ENCODE measurements around the gene TREM2. TPM values are rescaled to one million over a fixed set of nuclear protein-coding genes. Genes with fewer than 3 reads are reported as not detected.

TREM2 gene
- under 1 TPM in 3 of 4 donors, not detected in 1; 0.16 to 0.81 (median 0.21) TPM for polyA plus RNA-seq
- long read RNA-seq, donor 1: 0 reads
- long read RNA-seq, donor 2: 0 reads
- long read RNA-seq, donor 3: 0 reads
- long read RNA-seq, donor 4: 0 reads
- long read RNA-seq, donor 5: 0 reads
- long read RNA-seq, donor 6: 0 reads
- long read RNA-seq, donor 7: 0 reads
- long read RNA-seq, donor 8, partial matches to known transcripts: 0 of 1 reads
- long read RNA-seq, donor 8, other reads (novel, unspliced or antisense): 0 of 1 reads
- long read RNA-seq, donor 9: 0 reads
- long read RNA-seq, donor 10: 0 reads

DNA sequence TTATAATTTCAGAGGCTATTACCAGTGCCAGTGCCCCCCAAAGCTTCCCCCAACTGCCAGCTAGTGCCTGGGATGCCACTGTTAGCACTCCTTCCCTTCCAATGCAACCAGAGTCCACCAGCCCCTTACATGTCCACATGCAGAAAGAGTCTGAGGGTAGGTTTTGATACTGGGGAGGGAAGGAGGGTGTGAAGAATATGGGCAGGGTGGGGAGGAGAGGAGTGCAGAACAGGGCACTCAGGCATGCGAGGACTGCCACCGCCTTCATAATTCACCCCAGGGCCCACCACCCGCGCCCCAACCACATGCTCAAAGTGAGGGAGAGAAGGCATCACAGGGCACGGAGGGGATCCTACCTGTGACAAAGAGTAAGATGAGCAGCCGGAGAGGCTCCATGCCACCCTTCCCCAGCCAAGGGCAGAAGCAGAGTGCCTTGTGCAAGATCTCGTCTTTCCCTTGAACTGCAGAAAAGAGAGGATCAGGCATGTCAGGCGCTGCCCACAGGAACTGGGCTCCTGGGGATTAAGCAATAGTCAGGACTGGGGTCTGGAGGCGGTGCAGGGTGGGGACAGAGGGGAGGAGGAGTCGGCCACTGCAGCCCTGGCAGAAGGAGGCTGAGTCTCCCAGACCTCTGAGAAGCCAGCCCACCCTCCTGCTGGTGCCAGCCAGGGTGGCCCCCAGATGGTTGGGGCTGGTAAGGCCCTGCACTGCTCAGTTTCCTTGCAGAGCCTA lies at the start of gene TREM2:
Gene TREM2 (minus strand): TSS at position 430 of the 732 bp plus-strand sequence. CDS start 34 bp downstream, at position 396.
- WGBS, 3 donors: 80 to 84% (median 83%) methylated on average over 10 of the region's 10 CpGs
- Histone ChIP-seq H3K27me3 (ENCODE audit: control insufficient read depth in 3 of 3, insufficient read depth in 3 of 3, low read length in 3 of 3) (peaks cover 0 to 3% (median 0%) of the 10 kb centered on the region in 3 donors), H3K4me1 (ENCODE audit: control insufficient read depth in 3 of 3, insufficient read depth in 2 of 3, low read depth in 1 of 3, low read length in 2 of 3) (no peaks in the 10 kb centered on the region), H3K27ac (ENCODE audit: low read depth in 1 of 3, low read length in 2 of 3) (no peak within 1 kb of the TSS), H3K36me3 (ENCODE audit: control insufficient read depth in 3 of 3, insufficient read depth in 2 of 3, low read depth in 1 of 3, low read length in 3 of 3) (no peaks in the 10 kb centered on the region), H3K4me3 (ENCODE audit: low read depth in 1 of 3, low read length in 3 of 3) (no peak within 1 kb of the TSS), H3K9me3 (ENCODE audit: control insufficient read depth in 2 of 2, insufficient read depth in 1 of 2, low read depth in 1 of 2, low read length in 1 of 2) (no peaks in the 10 kb centered on the region)
- DNase-seq (no peak), FAIRE-seq (no peak)

- no peak for FAIRE-seq
- Histone ChIP-seq H3K36me3 (ENCODE audit: control insufficient read depth in 3 of 3, insufficient read depth in 2 of 3, low read depth in 1 of 3, low read length in 3 of 3) (no peaks in the 10 kb centered on the region), H3K9me3 (ENCODE audit: control insufficient read depth in 2 of 2, insufficient read depth in 1 of 2, low read depth in 1 of 2, low read length in 1 of 2) (peaks cover 0 to 10% of the 10 kb centered on the region in 2 donors), H3K27me3 (ENCODE audit: control insufficient read depth in 3 of 3, insufficient read depth in 3 of 3, low read length in 3 of 3) (peaks cover 0 to 2% (median 0%) of the 10 kb centered on the region in 3 donors), H3K4me1 (ENCODE audit: control insufficient read depth in 3 of 3, insufficient read depth in 2 of 3, low read depth in 1 of 3, low read length in 2 of 3) (peaks cover 0 to 6% (median 0%) of the 10 kb centered on the region in 3 donors), H3K27ac (ENCODE audit: low read depth in 1 of 3, low read length in 2 of 3) (peak overlapping the region in 1 of 3 donors; percentile 29), H3K4me3 (ENCODE audit: low read depth in 1 of 3, low read length in 3 of 3) (no peak overlapping the region)
- DNase-seq: peak in 1 of 2 donors; percentile 57
- 62 to 82% (median 69%) methylated on average over 5 of the region's 5 CpGs for WGBS, 3 donors
Measured at GRCh38 chr6:41209547-41210320, 46.8 kb upstream of the TREM2 start.

GRCh38 chr6:41208439-41209106 lies 45.7 kb upstream of the TREM2 start:
- no peaks in the 10 kb centered on the region for H3K27me3 ChIP-seq (ENCODE audit: control insufficient read depth in 3 of 3, insufficient read depth in 3 of 3, low read length in 3 of 3)
- 73 to 84% (median 83%) methylated on average over 7 of the region's 7 CpGs for WGBS, 3 donors
- FAIRE-seq (no peak), DNase-seq (no peak)
- peaks cover 0 to 5% of the 10 kb centered on the region in 2 donors for H3K9me3 ChIP-seq (ENCODE audit: control insufficient read depth in 2 of 2, insufficient read depth in 1 of 2, low read depth in 1 of 2, low read length in 1 of 2)
- H3K27ac ChIP-seq (ENCODE audit: low read depth in 1 of 3, low read length in 2 of 3): no peak overlapping the region
- H3K4me3 ChIP-seq (ENCODE audit: low read depth in 1 of 3, low read length in 3 of 3): no peak overlapping the region
- peaks cover 0 to 6% (median 0%) of the 10 kb centered on the region in 3 donors for H3K4me1 ChIP-seq (ENCODE audit: control insufficient read depth in 3 of 3, insufficient read depth in 2 of 3, low read depth in 1 of 3, low read length in 2 of 3)
- no peaks in the 10 kb centered on the region for H3K36me3 ChIP-seq (ENCODE audit: control insufficient read depth in 3 of 3, insufficient read depth in 2 of 3, low read depth in 1 of 3, low read length in 3 of 3)

GRCh38 chr6:41204156-41204555 lies 41.2 kb upstream of the TREM2 start:
- 75 to 79% (median 77%) methylated on average over 1 of the region's 1 CpG for WGBS, 3 donors

DNA sequence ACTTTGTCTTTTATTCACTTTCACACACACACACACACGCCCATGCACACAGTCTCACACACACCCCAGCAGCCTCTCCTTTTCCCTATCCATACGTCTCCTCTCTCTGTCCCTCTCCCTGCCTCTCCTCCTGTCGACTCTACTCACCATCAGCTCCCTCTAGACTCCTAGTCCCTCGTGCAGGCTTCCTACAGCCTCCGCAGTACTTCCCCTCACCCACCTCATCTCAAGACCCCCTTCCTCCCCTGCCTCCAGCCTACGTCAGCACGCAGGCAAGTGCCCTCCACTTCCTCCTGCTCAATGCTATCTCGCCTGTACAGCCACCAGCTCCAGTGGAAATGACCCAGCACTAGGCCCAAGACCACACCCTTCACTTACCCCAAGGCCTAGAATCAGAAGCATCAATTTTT lies 38.9 kb upstream of the TREM2 start:
- H3K27ac ChIP-seq (ENCODE audit: low read depth in 1 of 3, low read length in 2 of 3): peak overlapping the region in 1 of 3 donors; percentile 61
- peaks cover 0 to 9% (median 2%) of the 10 kb centered on the region in 3 donors for H3K4me1 ChIP-seq (ENCODE audit: control insufficient read depth in 3 of 3, insufficient read depth in 2 of 3, low read depth in 1 of 3, low read length in 2 of 3)
- H3K9me3 ChIP-seq (ENCODE audit: control insufficient read depth in 2 of 2, insufficient read depth in 1 of 2, low read depth in 1 of 2, low read length in 1 of 2): no peaks in the 10 kb centered on the region
- no peaks in the 10 kb centered on the region for H3K36me3 ChIP-seq (ENCODE audit: control insufficient read depth in 3 of 3, insufficient read depth in 2 of 3, low read depth in 1 of 3, low read length in 3 of 3)
- H3K4me3 ChIP-seq (ENCODE audit: low read depth in 1 of 3, low read length in 3 of 3): no peak overlapping the region
- FAIRE-seq (no peak), DNase-seq (no peak)
- 57 to 69% (median 62%) methylated on average over 8 of the region's 8 CpGs for WGBS, 3 donors
- H3K27me3 ChIP-seq (ENCODE audit: control insufficient read depth in 3 of 3, insufficient read depth in 3 of 3, low read length in 3 of 3): peaks cover 0 to 7% (median 0%) of the 10 kb centered on the region in 3 donors

More at GRCh38 chr6:41204156-41204555, 41.2 kb upstream of the TREM2 start:
- H3K27ac ChIP-seq (ENCODE audit: low read depth in 1 of 3, low read length in 2 of 3): no peak overlapping the region
- no peak for DNase-seq
- no peak overlapping the region for H3K4me3 ChIP-seq (ENCODE audit: low read depth in 1 of 3, low read length in 3 of 3)
- no peak for FAIRE-seq
- peaks cover 0 to 10% (median 2%) of the 10 kb centered on the region in 3 donors for H3K4me1 ChIP-seq (ENCODE audit: control insufficient read depth in 3 of 3, insufficient read depth in 2 of 3, low read depth in 1 of 3, low read length in 2 of 3)
- no peaks in the 10 kb centered on the region for H3K27me3 ChIP-seq (ENCODE audit: control insufficient read depth in 3 of 3, insufficient read depth in 3 of 3, low read length in 3 of 3)
- peaks cover 0 to 5% of the 10 kb centered on the region in 2 donors for H3K9me3 ChIP-seq (ENCODE audit: control insufficient read depth in 2 of 2, insufficient read depth in 1 of 2, low read depth in 1 of 2, low read length in 1 of 2)
- H3K36me3 ChIP-seq (ENCODE audit: control insufficient read depth in 3 of 3, insufficient read depth in 2 of 3, low read depth in 1 of 3, low read length in 3 of 3): no peaks in the 10 kb centered on the region

DNA sequence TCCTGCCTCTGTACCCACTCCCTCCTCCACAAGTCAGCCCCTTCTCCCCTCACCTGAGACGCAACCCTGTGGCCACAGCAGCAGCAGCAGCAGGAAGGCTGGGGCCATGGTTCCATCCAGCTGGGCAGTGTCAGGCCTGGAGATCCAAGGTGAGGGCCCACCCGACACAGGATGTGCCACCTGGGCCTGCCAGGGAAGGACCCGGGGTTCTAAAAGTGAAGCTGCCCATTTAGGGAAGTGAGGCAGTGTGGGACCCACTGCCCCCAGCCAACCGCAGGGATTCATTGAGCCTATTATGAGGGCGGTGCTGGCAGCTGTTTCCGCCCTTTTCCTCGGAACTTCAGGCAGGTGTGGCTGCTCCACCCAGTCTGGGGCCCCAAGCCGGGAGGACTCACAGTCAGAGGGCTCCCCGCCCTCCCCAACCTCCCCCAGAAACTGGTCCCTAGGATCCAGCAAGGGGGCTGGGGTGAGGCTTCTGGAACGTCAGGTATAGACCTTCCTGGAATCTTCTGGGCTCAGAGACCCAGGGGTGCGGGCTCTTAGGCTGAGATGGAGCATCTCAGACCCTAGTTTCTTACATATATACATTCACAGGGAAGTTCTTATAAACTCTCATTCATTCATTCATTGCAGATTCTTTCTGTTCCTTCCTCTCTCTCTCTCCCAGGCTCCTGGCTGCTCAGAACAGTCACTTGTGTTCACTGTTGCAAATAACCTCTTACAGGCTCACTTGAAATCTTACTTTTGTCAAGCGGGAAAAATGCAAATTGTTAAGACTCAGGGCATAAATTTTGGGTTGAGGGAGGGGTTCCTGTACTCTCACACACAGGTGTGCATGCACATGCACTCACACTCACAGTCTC lies 38.2 kb upstream of the TREM2 start, which contains the start of gene TREML2:
Gene TREML2 (minus strand): TSS at position 249 of the 863 bp plus-strand sequence. CDS start 141 bp downstream, at position 108.
- Histone ChIP-seq H3K4me3 (ENCODE audit: low read depth in 1 of 3, low read length in 3 of 3) (no peak within 1 kb of the TSS), H3K4me1 (ENCODE audit: control insufficient read depth in 3 of 3, insufficient read depth in 2 of 3, low read depth in 1 of 3, low read length in 2 of 3) (peaks cover 0 to 9% (median 2%) of the 10 kb centered on the region in 3 donors), H3K27ac (ENCODE audit: low read depth in 1 of 3, low read length in 2 of 3) (peak within 1 kb of the TSS in 1 of 3 donors; percentile 61), H3K36me3 (ENCODE audit: control insufficient read depth in 3 of 3, insufficient read depth in 2 of 3, low read depth in 1 of 3, low read length in 3 of 3) (no peaks in the 10 kb centered on the region), H3K9me3 (ENCODE audit: control insufficient read depth in 2 of 2, insufficient read depth in 1 of 2, low read depth in 1 of 2, low read length in 1 of 2) (no peaks in the 10 kb centered on the region), H3K27me3 (ENCODE audit: control insufficient read depth in 3 of 3, insufficient read depth in 3 of 3, low read length in 3 of 3) (peaks cover 0 to 7% (median 0%) of the 10 kb centered on the region in 3 donors)
- FAIRE-seq: no peak
- peak in 1 of 2 donors; percentile 5 for DNase-seq
- WGBS, 3 donors: 29 to 51% (median 45%) methylated on average over 12 of the region's 12 CpGs

GRCh38 chr6:41200296-41200900 lies 37.5 kb upstream of the TREM2 start:
- no peaks in the 10 kb centered on the region for H3K9me3 ChIP-seq (ENCODE audit: control insufficient read depth in 2 of 2, insufficient read depth in 1 of 2, low read depth in 1 of 2, low read length in 1 of 2)
- H3K36me3 ChIP-seq (ENCODE audit: control insufficient read depth in 3 of 3, insufficient read depth in 2 of 3, low read depth in 1 of 3, low read length in 3 of 3): no peaks in the 10 kb centered on the region
- peaks cover 0 to 11% (median 0%) of the 10 kb centered on the region in 3 donors for H3K27me3 ChIP-seq (ENCODE audit: control insufficient read depth in 3 of 3, insufficient read depth in 3 of 3, low read length in 3 of 3)
- H3K27ac ChIP-seq (ENCODE audit: low read depth in 1 of 3, low read length in 2 of 3): peak overlapping the region in 1 of 3 donors; percentile 61
- DNase-seq (peak in 1 of 2 donors; percentile 22), FAIRE-seq (no peak)
- no peak overlapping the region for H3K4me3 ChIP-seq (ENCODE audit: low read depth in 1 of 3, low read length in 3 of 3)
- peaks cover 0 to 9% (median 2%) of the 10 kb centered on the region in 3 donors for H3K4me1 ChIP-seq (ENCODE audit: control insufficient read depth in 3 of 3, insufficient read depth in 2 of 3, low read depth in 1 of 3, low read length in 2 of 3)
- 63 to 81% (median 72%) methylated on average over 2 of the region's 2 CpGs for WGBS, 3 donors
